NCI-H187 (cell line): ENCODE measurements around the gene INTU.

ENCODE experiments used
- DNase-seq, 2 experiments: peaks; one replicate each; lab custom pipeline; 2025; lab: John Stamatoyannopoulos, UW

Gene INTU

GRCh38 chr4:127747883-127748282 lies 115.1 kb downstream of the INTU start:
- no peak for DNase-seq

GRCh38 chr4:127748957-127749356 lies 116.2 kb downstream of the INTU start:
- DNase-seq, result no peak

- no peak for DNase-seq
Measured at GRCh38 chr4:127756906-127757305, 124.1 kb downstream of the INTU start.

GRCh38 chr4:127759228-127759820 lies 126.6 kb downstream of the INTU start:
- no peak for DNase-seq

GRCh38 chr4:127759893-127760292 lies 127.1 kb downstream of the INTU start:
- DNase-seq, result no peak

- DNase-seq, result no peak
Measured at GRCh38 chr4:127771535-127772275, 138.9 kb downstream of the INTU start.

GRCh38 chr4:127772769-127773671 lies 140.3 kb downstream of the INTU start:
- DNase-seq, result no peak

- no peak for DNase-seq
Measured at GRCh38 chr4:127775843-127776242, 143.1 kb downstream of the INTU start.
